Stimulated activated CD8-positive, alpha-beta memory T cell treated with anti-CD3 and anti-CD28 coated beads, Interleukin-7, amount 100 ng/mL, for 48 hours (primary cell): ENCODE data around the gene TPO.
"Not testable (repeated sequence)": the region's sequence is repeated elsewhere in the genome, so short reads cannot be mapped to it uniquely, and the experiment has no call there.

ENCODE experiments used
- DNase-seq, 2 donors: peaks; one replicate each; pipeline ENCODE4 v3.0.0-alpha.2; 2020; ENCODE audit warnings: low read depth in 1 of 2; ENCODE audit errors: extremely low read depth in 1 of 2

TPO gene

GRCh38 chr2:1413156-1413710 lies at the start of gene TPO:
TSS of gene TPO (plus strand) at chr2:1413463. CDS start at chr2:1414409, 946 bp downstream.
- no peak for DNase-seq

GRCh38 chr2:1366546-1367134 lies 46.6 kb upstream of the TPO start:
- no peak for DNase-seq

GRCh38 chr2:1367601-1368000 lies 45.7 kb upstream of the TPO start:
- no peak for DNase-seq

GRCh38 chr2:1369905-1370304 lies 43.4 kb upstream of the TPO start:
- DNase-seq: no peak

GRCh38 chr2:1370461-1370860 lies 42.8 kb upstream of the TPO start:
- no peak for DNase-seq

- no peak for DNase-seq
These were observed 42.2 kb upstream of the TPO start for GRCh38 chr2:1371082-1371481.

GRCh38 chr2:1373830-1374229 lies 39.4 kb upstream of the TPO start:
- DNase-seq: no peak

GRCh38 chr2:1374287-1374686 lies 39.0 kb upstream of the TPO start:
- no peak for DNase-seq

GRCh38 chr2:1375794-1376193 lies 37.5 kb upstream of the TPO start:
- DNase-seq: no peak

GRCh38 chr2:1377473-1377872 lies 35.8 kb upstream of the TPO start:
- DNase-seq: no peak

GRCh38 chr2:1378456-1379150 lies 34.7 kb upstream of the TPO start:
- no peak for DNase-seq

GRCh38 chr2:1381644-1382043 lies 31.6 kb upstream of the TPO start:
- no peak for DNase-seq

- not testable (repeated sequence) for DNase-seq
These were observed 25.1 kb upstream of the TPO start for GRCh38 chr2:1387954-1388725.

- DNase-seq: not testable (repeated sequence)
These were observed 23.1 kb upstream of the TPO start for GRCh38 chr2:1390118-1390517.

- no peak for DNase-seq
These were observed 19.9 kb upstream of the TPO start for GRCh38 chr2:1393321-1393720.

- DNase-seq: no peak
These were observed 18.4 kb upstream of the TPO start for GRCh38 chr2:1394709-1395408.

GRCh38 chr2:1397350-1397749 lies 15.9 kb upstream of the TPO start:
- no peak for DNase-seq

GRCh38 chr2:1398191-1398590 lies 15.1 kb upstream of the TPO start:
- DNase-seq: no peak

- DNase-seq: no peak
These were observed 12.1 kb upstream of the TPO start for GRCh38 chr2:1400943-1401735.

- no peak for DNase-seq
These were observed 11.2 kb upstream of the TPO start for GRCh38 chr2:1402064-1402463.
